NCI-H2171 treated with DMSO at 0.1 percent for 48 hours (cell line): Measurements from ENCODE around the gene LIG1.
"Not testable (repeated sequence)": the region's sequence is repeated elsewhere in the genome, so short reads cannot be mapped to it uniquely, and the experiment has no call there.

Experiments
- DNase-seq: peaks from one replicate; lab custom pipeline; 2025; lab: John Stamatoyannopoulos, UW

LIG1 gene

DNA sequence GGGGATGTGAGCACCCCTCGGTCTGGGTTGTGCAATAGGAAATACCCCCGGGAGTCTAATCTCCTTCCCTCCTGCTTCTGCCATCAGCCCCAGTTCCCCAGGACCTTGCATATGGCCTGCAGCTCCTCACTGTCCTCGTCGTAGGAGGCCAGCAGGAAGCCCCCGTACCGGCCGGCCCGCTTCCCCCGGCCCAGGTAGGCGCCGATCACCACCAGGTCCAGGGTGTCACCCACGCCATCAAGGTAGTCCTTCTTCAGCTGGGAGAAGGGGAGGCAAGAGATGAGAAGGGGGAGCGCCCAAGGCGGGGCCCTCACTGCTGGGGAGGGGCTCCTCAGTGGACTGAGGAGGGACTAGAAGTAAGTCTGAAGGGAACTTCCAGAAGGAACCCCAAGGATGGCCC is 49.1 kb downstream of the LIG1 start:
- no peak for DNase-seq

DNA sequence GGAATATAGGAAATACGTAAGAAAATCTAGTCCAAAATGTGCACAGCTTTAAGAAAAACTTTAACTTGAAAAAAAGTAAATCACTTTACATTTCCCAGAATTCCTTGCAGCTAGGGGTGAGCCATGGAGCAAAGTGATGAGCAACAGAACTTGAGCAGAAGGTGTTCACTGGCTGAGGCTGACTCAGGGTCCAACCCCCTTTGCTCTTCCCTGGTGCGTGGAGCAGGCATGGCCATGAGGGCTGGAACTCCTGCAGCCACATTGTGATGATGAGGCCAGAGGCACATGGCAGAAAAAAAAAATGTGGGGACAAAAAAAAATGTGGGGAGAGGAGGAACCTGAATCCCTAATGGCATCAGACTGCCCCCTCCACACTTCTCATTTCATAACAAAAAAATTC is 49.6 kb downstream of the LIG1 start:
- no peak for DNase-seq

- no peak for DNase-seq
Observed at GRCh38 chr19:48118131-48118517, 52.0 kb downstream of the LIG1 start.

GRCh38 chr19:48117515-48118130 is 52.5 kb downstream of the LIG1 start:
- DNase-seq = no peak

DNA sequence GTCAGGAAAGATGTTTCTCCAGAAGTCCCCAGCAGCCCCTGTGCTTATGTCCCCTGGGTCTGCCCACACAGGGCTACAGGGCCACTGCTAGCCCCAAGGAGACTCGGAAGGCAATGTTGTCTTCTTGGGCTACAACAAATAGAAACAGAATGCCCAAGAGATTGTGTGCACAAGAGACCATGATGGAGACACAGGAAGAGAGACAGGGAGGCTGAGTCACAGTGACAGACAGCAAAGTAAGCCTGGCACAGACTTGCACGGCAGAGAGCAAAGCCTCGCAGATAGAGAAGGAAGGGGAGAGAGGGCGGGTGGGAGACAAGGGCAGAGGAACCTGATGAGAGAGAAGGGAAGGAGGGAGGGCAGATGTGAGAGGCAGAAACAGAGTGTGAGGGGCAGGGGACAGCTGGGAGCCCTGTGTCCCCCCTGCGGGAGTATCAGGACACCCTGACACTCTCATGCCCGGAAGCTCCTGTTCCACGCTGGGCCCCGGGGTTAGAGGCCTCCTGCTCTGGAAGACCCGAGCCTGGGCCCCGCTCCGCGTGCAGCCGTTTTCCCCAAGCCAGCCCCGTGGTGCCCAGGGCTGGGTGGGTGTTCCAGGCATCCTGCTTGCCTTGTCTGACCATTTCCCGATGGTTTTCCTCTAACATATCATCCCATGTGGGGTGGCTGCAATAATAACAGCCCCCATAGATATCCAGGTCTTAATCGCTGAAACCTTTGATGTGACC is 56.8 kb downstream of the LIG1 start:
- DNase-seq = no peak

DNA sequence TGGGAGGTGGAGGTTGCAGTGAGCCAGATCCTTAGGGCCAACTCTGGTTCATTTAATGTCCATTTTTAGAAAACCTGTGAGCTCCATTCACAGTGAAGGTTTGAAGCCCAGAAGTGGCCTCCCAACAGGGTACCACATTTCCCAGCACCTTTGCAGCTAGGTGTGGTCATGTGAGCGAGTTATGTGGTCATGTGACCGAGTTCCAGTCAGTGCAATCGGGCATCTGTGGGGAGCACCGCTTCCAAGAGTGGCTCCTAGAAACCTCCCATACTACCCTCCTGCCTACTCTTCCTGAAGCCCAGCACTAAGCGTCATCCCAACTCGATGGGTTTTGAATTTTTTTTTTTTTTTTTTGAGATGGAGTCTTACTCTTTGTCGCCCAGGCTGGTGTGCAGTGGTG is 58.9 kb downstream of the LIG1 start:
- DNase-seq = peak; percentile 88

DNA sequence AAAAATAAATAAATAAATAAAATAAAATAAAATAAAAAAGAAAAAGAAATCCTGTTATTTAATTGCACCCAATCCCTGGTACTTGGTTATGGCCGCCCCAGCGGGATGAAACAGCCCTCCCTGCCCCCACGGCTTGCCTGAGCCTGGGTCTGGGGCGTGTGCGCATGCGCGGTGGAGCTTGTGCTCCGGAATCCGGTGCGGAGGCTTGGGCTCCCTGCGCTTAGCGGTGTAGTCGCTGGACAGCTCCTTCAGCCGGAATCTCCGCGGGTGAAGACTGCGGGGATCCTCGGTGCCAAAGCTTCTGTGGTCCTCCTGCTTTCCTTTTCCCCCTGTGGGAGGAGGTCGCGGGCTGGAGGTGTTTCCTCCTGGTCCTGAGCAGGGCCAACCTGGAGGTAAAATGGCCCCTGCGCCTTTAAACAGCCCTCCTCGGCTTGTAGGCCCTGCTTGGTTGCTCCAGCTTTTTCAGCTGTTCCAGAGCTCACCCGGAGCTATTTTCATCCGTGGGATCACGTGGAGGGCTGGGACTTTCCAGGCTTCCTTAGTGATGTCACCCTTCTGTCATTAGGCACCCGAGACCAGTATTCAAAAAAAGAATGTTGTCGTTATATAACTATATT is 59.7 kb downstream of the LIG1 start, which contains the start of gene PLA2G4C:
TSS of gene PLA2G4C (minus strand) at position 468 of the 617 bp plus-strand sequence. CDS start 4,288 bp downstream, outside the sequence.
- DNase-seq = peak; percentile 91

DNA sequence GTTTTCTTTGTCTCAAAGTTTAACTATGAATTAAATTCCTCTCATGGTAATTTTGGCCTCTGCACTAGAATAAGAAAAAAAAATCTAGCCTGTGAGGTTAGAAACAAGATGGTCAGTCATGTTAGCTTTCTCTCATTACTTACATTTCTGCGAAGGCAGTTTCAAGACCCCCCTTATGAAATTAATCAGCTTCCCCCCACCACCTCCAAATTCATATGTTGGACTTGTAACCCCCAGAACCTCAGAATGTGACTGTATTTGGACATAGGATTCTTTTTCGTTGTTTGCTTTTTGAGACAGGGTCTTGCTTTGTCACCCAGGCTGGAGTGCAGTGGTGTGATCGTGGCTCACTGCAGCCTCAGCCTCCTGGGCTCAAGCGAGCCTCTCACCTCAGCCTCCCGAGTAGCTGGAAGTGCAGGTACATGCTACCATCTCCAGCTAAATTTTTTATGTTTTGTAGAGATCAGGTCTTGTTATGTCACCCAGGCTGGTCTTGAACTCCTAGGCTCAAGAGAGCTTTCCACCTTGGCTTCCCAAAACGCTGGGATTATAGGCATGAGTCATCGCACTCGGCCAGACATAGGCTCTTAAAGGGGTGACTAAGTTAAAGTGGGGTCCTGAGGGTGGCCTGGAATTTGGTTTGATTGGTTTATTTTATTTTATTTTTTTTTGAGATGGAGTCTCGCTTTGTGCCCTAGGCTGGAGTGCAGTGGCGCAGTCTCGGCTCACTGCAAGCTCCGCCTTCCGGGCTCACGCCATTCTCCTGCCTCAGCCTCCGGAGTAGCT is 61.0 kb downstream of the LIG1 start:
- no peak for DNase-seq

- no peak for DNase-seq
Observed at GRCh38 chr19:48103922-48104321, 66.2 kb downstream of the LIG1 start.

DNA sequence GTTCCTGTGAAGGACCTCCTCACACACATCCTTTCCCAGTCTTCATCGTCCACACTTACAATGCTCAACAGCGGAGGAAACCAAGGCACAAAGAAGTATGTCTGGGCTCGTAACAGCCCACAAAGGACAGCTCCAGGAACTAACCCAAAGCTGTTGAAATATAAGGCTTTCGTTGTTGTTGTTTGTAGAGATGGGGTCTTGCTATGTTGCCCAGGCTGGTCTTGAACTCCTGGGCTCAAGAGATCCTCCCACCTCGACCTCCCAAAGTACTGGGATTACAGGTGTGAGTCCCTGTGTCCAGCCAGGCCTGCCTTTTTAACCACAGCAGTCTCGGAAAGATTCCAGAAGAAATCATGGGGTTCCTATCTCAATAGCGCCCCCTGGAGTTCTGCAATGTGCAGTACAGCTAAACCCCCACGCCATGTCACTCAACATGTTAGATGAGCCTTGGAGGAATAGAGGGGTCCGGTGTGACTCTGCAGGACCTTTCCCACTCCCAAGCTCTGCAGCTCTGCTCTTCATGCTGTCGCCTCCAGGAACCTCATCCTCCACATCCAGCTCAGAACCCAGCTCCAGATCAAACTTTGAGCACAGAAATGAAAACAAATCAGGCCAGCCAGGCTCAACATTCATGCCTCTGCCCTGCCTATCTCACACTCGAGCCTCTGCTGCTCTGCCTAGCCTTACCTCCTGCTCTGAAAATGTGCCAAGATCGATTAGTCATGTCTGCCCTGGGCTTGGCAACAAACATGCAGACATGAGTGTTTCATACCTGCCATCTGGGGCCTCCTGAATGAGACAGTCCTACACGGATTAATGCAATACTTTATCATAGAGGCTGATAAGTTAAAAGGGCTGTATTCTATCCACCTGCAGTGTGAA is 67.0 kb downstream of the LIG1 start:
- DNase-seq = peak; percentile 35

- no peak for DNase-seq
Observed at GRCh38 chr19:48095612-48096175, 74.5 kb downstream of the LIG1 start.

DNA sequence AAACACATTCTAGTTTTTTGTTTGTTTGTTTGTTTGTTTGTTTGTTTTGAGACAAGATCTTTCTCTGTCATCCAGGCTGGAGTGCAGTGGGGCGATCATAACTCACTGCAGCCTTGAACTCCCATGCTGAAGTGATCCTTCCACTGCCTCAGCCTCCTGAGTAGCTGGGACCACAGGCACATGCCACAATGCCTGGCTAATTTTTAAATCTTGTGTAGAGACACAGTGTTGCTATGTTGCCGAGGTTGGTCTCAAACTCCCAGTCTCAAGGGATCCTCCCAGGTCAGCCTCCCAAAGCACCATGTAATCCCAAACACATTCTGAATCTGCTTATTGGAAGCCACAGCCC is 75.3 kb downstream of the LIG1 start:
- DNase-seq = no peak

DNA sequence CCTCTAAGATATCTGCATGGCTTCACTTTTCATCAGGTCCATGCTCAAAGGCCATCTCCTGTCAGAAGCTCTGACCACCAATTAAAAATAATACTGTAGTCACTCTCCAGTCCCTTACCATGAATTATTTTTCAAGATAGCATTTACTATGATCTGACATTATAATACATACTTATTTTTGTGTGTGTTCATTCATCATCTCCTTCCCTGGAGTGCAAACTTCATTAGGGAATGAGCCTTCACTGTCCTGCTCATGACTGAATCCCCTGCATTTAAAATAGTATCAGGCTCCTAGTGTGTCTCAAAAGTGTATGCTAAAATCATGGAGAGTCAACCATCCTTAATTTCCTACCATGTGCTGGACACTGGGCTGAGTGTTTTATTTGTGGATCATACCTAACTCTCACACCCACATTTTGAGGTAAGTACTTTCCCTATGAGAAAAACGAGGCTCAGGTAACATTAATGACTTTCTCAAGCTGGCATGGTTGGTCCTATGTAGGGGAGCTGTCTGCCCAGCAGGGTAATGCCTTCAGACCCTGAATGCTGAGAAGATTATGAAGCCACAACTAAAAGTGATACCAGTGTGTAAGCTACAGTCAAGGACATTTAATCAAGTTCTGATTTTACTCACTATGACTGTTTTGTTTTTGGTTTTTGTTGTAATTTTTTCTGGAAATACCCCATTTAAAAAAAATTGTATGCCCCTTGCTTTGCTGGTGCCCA is 75.9 kb downstream of the LIG1 start:
- no peak for DNase-seq

DNA sequence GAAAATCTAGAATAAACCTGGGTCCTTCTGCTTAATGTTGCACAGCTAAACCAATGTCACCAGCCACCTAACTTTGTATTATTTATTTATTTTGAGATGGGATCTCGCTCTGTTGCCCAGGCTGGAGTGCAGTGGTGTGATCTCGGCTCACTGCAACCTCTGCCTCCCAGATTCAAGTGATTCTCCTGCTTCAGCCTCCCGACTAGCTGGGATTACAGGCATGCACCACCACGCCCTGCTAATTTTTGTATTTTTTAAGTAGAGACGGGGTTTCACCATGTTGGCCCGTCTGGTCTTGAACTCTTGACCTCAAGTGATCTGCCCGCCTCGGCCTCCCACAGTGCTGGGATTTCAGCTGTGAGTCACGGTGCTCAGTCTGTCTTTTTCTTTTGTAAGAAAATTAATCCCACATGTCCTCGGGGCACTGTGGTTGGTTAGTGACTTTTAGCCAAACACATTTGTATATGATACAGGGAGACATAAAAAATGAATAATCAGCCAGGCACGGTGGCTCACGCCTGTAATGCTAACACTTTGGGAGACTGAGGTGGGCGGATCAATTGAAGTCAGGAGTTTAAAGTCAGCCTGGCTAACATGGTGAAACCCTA is 78.9 kb downstream of the LIG1 start:
- not testable (repeated sequence) for DNase-seq

GRCh38 chr19:48090281-48090802 is 79.8 kb downstream of the LIG1 start:
- no peak for DNase-seq

GRCh38 chr19:48088991-48089390 is 81.2 kb downstream of the LIG1 start:
- not testable (repeated sequence) for DNase-seq

DNA sequence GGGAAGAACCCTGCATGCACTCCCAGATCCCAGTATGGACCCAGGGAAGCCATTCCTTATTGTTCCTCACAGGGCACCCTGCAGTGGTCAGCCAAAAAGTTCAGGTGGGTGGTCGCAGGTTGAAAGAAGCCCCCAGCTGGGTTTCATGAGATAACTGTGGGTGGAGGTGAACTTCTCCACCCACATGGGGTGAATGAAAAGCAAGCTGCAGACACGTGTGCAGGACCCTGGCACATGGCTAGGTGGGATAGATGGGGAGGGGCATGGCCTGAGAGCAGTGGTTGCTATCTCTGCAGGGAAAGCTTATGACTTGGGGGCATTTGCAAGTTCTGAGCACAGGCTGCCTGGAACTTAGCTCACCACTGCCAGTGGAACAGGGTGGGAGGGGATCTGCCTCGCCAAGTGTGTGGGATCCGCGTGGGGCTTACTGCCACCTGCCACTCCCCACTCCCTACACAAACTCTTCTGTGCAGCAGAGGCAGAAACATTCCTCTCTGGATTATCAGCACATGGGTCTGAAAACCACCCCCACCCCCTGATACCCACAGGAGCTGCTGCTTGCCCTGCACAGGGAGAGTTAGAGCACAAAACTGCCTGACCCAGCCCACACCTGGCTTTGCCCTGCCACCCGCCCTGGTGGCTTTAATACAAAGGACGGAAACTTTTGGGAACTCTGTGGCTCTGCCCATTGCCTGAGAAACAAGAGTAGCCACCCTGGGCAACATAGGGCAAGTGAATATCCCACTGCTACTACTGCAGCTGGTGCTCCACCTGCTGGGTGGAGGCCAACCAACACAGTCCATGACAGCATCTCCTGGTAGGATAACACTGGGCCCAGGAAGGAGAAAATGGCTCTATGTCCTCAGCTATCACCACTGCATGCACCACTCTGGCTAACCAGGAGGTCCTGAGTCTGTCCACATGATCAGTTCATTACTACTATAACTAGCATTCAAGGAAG is 84.0 kb downstream of the LIG1 start:
- no peak for DNase-seq

- DNase-seq = no peak
Observed at GRCh38 chr19:48085076-48085475, 85.1 kb downstream of the LIG1 start.

DNA sequence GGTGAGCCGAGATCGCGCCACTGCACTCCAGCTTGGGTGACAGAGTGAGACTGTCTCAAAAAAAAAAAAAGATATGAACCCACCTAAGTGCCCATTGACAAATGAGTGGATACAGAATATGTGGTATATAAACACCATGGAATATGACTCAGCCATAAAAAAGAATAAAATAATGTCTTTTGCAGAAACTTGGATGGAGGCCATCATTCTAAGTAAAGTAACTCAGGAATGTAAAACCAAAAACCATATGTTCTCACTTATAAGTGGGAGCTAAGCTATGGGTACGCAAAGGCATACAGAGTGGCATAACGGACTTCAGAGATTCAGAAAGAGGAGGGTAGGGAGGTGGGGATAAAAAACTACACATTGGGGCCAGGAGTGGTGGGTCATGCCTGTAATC is 89.0 kb downstream of the LIG1 start:
- no peak for DNase-seq
